ENCODE results near the gene FOXS1. TPM values are rescaled to one million over a fixed set of nuclear protein-coding genes. Genes with fewer than 3 reads are reported as not detected.

Gene FOXS1
- under 1 TPM in 2 of 4 donors, not detected in 2; 0.32 to 0.38 TPM for total RNA-seq

DNA sequence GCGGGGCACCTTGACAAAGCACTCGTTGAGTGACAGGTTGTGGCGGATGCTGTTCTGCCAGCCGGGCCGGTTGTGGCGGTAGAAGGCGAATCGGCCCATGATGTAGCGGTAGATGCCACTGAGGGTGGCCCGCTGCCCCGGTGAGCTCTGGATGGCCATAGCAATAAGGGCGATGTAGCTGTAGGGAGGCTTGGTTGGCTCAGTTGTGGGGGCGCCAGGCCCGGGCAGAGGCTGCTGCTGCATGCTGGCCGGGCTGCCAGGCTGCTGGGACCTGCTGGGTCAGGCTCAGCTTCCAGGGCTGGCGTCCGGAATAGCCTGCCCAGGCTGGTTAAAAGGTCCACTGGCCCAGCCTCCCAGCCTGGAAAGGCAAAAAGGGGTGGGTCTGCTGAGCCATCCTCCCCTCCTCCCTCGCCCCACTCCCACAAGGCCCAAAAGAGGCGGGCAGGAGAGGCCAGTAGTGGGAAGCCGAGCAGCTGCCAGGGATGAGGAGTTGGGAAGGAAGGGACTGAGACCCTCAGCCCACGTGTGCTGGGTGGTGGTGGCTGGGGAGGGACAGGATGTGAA lies at the start of gene FOXS1:
Gene FOXS1 (minus strand): TSS at position 305 of the 564 bp plus-strand sequence. CDS start 62 bp downstream, at position 243.
- 31 to 38% methylated on average over 2 to 10 of the region's 21 CpGs for WGBS, 2 donors

DNA sequence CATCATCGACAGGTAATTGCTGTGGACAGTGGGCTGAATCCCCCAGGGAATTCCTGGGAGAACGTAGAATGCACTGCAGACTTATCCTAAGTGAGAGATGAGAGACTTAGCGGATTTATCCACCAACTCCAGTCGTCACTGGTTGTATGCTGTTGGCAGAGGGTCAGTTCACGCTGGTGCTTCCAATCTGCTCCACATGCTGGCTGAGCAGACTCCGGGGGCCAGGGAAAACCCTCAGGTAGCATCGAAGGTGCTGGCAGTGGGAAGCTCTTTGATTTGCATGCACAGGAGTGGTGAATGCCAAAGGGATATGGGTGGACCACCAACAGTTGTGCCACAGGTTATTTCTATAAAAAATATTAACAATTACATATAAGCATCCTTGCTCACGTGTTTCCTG lies 45.2 kb upstream of the FOXS1 start:
- no peaks in the 10 kb centered on the region for H3K36me3 ChIP-seq
- TF ChIP-seq, protein P1, sequence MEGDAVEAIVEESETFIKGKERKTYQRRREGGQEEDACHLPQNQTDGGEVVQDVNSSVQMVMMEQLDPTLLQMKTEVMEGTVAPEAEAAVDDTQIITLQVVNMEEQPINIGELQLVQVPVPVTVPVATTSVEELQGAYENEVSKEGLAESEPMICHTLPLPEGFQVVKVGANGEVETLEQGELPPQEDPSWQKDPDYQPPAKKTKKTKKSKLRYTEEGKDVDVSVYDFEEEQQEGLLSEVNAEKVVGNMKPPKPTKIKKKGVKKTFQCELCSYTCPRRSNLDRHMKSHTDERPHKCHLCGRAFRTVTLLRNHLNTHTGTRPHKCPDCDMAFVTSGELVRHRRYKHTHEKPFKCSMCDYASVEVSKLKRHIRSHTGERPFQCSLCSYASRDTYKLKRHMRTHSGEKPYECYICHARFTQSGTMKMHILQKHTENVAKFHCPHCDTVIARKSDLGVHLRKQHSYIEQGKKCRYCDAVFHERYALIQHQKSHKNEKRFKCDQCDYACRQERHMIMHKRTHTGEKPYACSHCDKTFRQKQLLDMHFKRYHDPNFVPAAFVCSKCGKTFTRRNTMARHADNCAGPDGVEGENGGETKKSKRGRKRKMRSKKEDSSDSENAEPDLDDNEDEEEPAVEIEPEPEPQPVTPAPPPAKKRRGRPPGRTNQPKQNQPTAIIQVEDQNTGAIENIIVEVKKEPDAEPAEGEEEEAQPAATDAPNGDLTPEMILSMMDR (IDR thresholded peaks at IDR 0.05): no peak
- no peak for TF ChIP-seq POLR2A (IDR thresholded peaks at IDR 0.05)
- no peak for DNase-seq
- H3K4me1 ChIP-seq: peaks cover 0 to 4% (median 0%) of the 10 kb centered on the region in 3 donors
- intact Hi-C loops (cut with DNase I): no loop called here
- WGBS, 2 donors: 72% methylated on average over 8 of the region's 8 CpGs
- no peak overlapping the region for H3K27ac ChIP-seq
- no peak overlapping the region for H3K4me3 ChIP-seq
- no peaks in the 10 kb centered on the region for H3K9me3 ChIP-seq
- no peaks in the 10 kb centered on the region for H3K27me3 ChIP-seq

More for the DNA sequence above, at the start of gene FOXS1:
- H3K4me3 ChIP-seq: peak within 1 kb of the TSS in 3 of 4 donors; percentile 9 to 42 (median 27)
- intact Hi-C loops (cut with DNase I): no loop called here
- TF ChIP-seq, protein P1 (IDR thresholded peaks at IDR 0.05): no peak
- TF ChIP-seq POLR2A (IDR thresholded peaks at IDR 0.05): no peak
- no peaks in the 10 kb centered on the region for H3K36me3 ChIP-seq
- H3K9me3 ChIP-seq: no peaks in the 10 kb centered on the region
- DNase-seq: no peak
- H3K27me3 ChIP-seq: peaks cover 0 to 47% (median 0%) of the 10 kb centered on the region in 4 donors
- peak within 1 kb of the TSS in 3 of 4 donors; percentile 20 to 61 (median 55) for H3K27ac ChIP-seq
- peaks cover 0 to 48% (median 13%) of the 10 kb centered on the region in 3 donors for H3K4me1 ChIP-seq

DNA sequence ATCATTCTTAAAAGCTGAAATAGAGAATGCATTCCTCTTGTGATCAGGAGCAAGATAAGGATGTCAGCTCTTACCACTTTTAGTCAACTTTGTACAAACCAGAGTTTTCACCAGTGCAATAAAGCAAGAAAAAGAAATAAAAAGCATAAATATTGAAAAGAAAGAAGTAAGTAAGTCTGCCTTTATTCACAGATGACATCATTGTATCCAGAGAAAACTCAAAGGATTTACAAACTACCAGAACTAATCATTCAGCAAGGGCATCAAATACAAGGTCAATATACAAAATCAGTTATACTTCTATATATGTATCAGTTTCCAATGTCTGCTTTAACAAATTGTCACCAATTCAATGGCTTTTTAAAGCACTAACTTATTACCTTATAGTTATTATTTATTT lies 38.4 kb upstream of the FOXS1 start:
- no peaks in the 10 kb centered on the region for H3K9me3 ChIP-seq
- TF ChIP-seq, protein P1 (IDR thresholded peaks at IDR 0.05): no peak
- TF ChIP-seq POLR2A (IDR thresholded peaks at IDR 0.05): no peak
- no peak overlapping the region for H3K4me3 ChIP-seq
- no peaks in the 10 kb centered on the region for H3K36me3 ChIP-seq
- no peaks in the 10 kb centered on the region for H3K27me3 ChIP-seq
- peaks cover 0 to 13% (median 3%) of the 10 kb centered on the region in 3 donors for H3K4me1 ChIP-seq
- no peak for DNase-seq
- intact Hi-C loops (cut with DNase I): no loop called here
- no peak overlapping the region for H3K27ac ChIP-seq

DNA sequence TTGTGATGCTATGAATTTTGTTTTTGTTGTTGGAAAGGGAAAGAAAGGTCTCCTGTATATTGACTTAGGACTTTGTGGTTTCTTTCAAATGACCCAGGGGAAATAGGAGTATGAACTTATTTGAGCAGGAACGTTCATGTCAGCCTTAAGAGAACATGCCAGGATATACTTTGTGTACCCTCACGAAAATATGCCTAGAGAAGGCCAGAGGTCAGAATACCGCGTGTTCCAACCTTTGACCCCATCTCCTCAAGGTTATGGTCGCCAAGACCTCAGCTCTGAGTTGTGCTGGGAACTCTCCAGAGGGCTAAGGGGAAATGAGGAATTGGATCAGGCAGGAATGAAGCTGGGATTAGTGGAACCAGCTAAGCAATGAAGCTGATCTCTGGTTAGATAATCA lies 36.5 kb upstream of the FOXS1 start:
- intact Hi-C loops (cut with DNase I): no loop called here
- no peaks in the 10 kb centered on the region for H3K36me3 ChIP-seq
- TF ChIP-seq POLR2A (IDR thresholded peaks at IDR 0.05): no peak
- TF ChIP-seq, protein P1 (IDR thresholded peaks at IDR 0.05): no peak

DNA sequence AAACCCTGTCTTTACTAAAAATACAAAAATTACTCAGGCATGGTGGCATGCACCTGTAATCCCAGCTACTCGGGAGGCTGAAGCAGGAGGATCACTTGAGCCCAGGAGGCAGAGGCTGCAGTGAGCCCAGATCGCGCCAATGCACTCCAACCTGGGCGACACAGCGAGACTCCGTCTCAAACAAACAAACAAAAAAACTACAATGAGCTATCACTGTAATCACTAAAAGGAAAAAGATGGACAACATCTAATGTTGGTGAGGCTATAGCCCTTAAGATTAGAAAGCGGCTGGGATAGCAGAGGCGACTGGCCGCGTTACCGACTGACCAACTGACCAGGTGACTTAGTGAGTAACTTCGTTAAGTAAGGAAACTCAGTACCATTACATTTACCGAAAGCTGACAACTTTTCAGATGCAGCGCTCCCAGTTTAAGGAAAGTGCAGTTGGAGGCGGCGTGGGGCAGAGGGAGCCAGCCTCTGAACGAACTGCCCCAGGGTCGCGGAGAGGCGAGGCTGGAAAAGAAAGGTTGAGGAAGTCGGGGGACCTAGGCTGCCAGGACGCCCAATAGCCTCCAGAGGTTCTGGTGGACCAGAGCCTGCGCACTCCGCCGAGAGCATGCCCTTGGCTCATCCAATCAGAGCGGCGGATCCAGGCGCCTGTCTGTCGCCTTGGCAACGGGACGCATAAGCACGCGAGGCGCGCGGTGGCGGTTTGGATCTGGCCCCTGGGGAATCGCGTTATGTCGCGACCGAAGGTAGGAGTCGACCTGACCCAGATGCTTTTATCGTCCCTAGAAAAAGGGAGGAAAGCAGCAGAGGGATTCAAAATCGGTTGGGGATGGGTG lies 34.0 kb upstream of the FOXS1 start:
- H3K27ac ChIP-seq: peak overlapping the region; percentile 61 to 83 (median 80)
- peak in 1 of 4 donors; percentile 32 for TF ChIP-seq POLR2A (IDR thresholded peaks at IDR 0.05)
- TF ChIP-seq, protein P1 (IDR thresholded peaks at IDR 0.05): peak in 2 of 6 experiments; percentile 7 to 21
- 9 to 12% methylated on average over 21 to 25 of the region's 45 CpGs for WGBS, 2 donors

More for the DNA sequence above, 36.5 kb upstream of the FOXS1 start:
- Histone ChIP-seq H3K27me3 (no peaks in the 10 kb centered on the region), H3K4me1 (peaks cover 0 to 13% (median 3%) of the 10 kb centered on the region in 3 donors), H3K4me3 (no peak overlapping the region), H3K9me3 (no peaks in the 10 kb centered on the region), H3K27ac (no peak overlapping the region)
- 38 to 63% methylated on average over 1 to 5 of the region's 5 CpGs for WGBS, 2 donors
- DNase-seq: no peak

More for the DNA sequence above, 34.0 kb upstream of the FOXS1 start:
- Histone ChIP-seq H3K9me3 (no peaks in the 10 kb centered on the region), H3K27me3 (no peaks in the 10 kb centered on the region), H3K4me1 (peaks cover 0 to 13% (median 3%) of the 10 kb centered on the region in 3 donors), H3K4me3 (peak overlapping the region; percentile 44 to 77 (median 56)), H3K36me3 (no peaks in the 10 kb centered on the region)
- peak; percentile 73 for DNase-seq
- intact Hi-C loops (cut with DNase I): no loop called here

Measured in esophagus squamous epithelium (tissue), 5 donors.